Suprapubic skin (tissue), 4 donors: ENCODE data around the gene PRLR.

ENCODE experiments used
- CTCF ChIP-seq, 2 donors: fragments of 200-600 bp in 1 of 2; fragments of 450-650 bp in 1 of 2; sonication (generic) in 1 of 2; IDR thresholded peaks; one replicate each; pipeline ENCODE4 v1.5.1; 2016 to 2019; ENCODE audit warnings: antibody characterized with exemption in 2 of 2, mild to moderate bottlenecking in 1 of 2, moderate library complexity in 1 of 2
- EP300 ChIP-seq: sonication (generic); formaldehyde crosslinking; IDR thresholded peaks from one replicate; pipeline ENCODE4 v1.6.1; 2017; ENCODE audit warnings: antibody characterized with exemption
- POLR2A ChIP-seq, 2 donors: fragments of 450-650 bp; IDR thresholded peaks; one replicate each; pipeline ENCODE4 v1.6.1; 2017; ENCODE audit warnings: antibody characterized with exemption in 2 of 2, mild to moderate bottlenecking in 2 of 2, moderate library complexity in 2 of 2
- POLR2AphosphoS5 ChIP-seq, 3 donors: sonication (generic); formaldehyde crosslinking; IDR thresholded peaks; one replicate each; pipeline ENCODE4 v1.6.1; 2017; ENCODE audit warnings: antibody characterized with exemption in 3 of 3

GRCh38 chr5:35145691-35146317 is 84.5 kb downstream of the PRLR start:
- no peak for TF ChIP-seq CTCF (IDR thresholded peaks at IDR 0.05)
- TF ChIP-seq POLR2A (IDR thresholded peaks at IDR 0.05) = no peak
- no peak for TF ChIP-seq POLR2AphosphoS5 (IDR thresholded peaks at IDR 0.05)
- no peak for TF ChIP-seq EP300
